Esophagus muscularis mucosa (tissue), 4 donors: Measurements from ENCODE around the gene THUMPD3. TPM values are rescaled to one million over a fixed set of nuclear protein-coding genes. Genes with fewer than 3 reads are reported as not detected.

Experiments
- DNase-seq: peaks from one replicate; pipeline ENCODE4 v3.0.0-alpha.2; 2017; ENCODE audit errors: extremely low spot score
- H3K27ac ChIP-seq, 4 donors: fragments of 200-600 bp; sonication (generic); replicated peaks in 1 of 4; 1 replicate in 3 of 4; 2 replicates in 1 of 4; pipeline ENCODE4 v1.5.1; 2016 to 2019; ENCODE audit warnings: mild to moderate bottlenecking in 1 of 4
- H3K27me3 ChIP-seq, 4 donors: fragments of 200-600 bp; sonication (generic); one replicate each; pipeline versions ENCODE4 v1.5.1 to v1.6.0; 2016 to 2019
- H3K36me3 ChIP-seq, 4 donors: fragments of 200-600 bp; sonication (generic); one replicate each; pipeline ENCODE4 v1.5.1; 2016 to 2019
- H3K4me1 ChIP-seq, 4 donors: fragments of 200-600 bp; sonication (generic); one replicate each; pipeline ENCODE4 v1.5.1; 2016 to 2019
- H3K4me3 ChIP-seq, 4 donors: fragments of 200-600 bp; sonication (generic); 1 replicate in 2 of 4; 2 replicates in 2 of 4; pipeline ENCODE4 v1.5.1; 2016 to 2019; ENCODE audit warnings: mild to moderate bottlenecking in 4 of 4, moderate library complexity in 1 of 4
- H3K9me3 ChIP-seq, 4 donors: fragments of 200-600 bp; sonication (generic); 1 replicate in 3 of 4; 2 replicates in 1 of 4; pipeline ENCODE4 v1.5.1; 2016 to 2019
- EP300 ChIP-seq: sonication (generic); formaldehyde crosslinking; IDR thresholded peaks from one replicate; pipeline ENCODE4 v1.6.1; 2017; ENCODE audit warnings: antibody characterized with exemption
- POLR2A ChIP-seq: fragments of 450-650 bp; IDR thresholded peaks from one replicate; pipeline ENCODE4 v1.6.1; 2017; ENCODE audit warnings: antibody characterized with exemption, moderate library complexity, mild to moderate bottlenecking, low read depth
- POLR2AphosphoS5 ChIP-seq, 2 donors: sonication (generic); formaldehyde crosslinking; IDR thresholded peaks; one replicate each; pipeline ENCODE4 v1.6.1; 2017; ENCODE audit warnings: antibody characterized with exemption in 2 of 2
- WGBS: methylation state at CpG from one replicate; pipeline ENCODE4 v1.1.5; 2018; 5-methylcytosine and 5-hydroxymethylcytosine counted together
- intact Hi-C: fragments of 100-400 bp; cut with DNase I; formaldehyde crosslinking; loops from one replicate; pipeline ENCODE4 v1.15.1; 2023
- total RNA-seq, 4 donors: library from RNA; depleted of rRNA; stranded (reverse); fragments of >200 nt; gene quantifications; one replicate each; pipeline versions ENCODE4 v1.1.0 to v1.2.1, GENCODE V29; 2016
- TF ChIP-seq, protein P1 (sequence below), 3 experiments: fragments of 200-600 bp in 2 of 3; fragments of 450-650 bp in 1 of 3; sonication (generic) in 2 of 3; IDR thresholded peaks; one replicate each; pipeline ENCODE4 v1.5.1; 2017 to 2019; ENCODE audit warnings: antibody characterized with exemption in 3 of 3, mild to moderate bottlenecking in 2 of 3, moderate library complexity in 1 of 3

THUMPD3 gene
- total RNA-seq, 4 donors from 2014 or later, result 23.8 to 37.4 (median 26.1) TPM

GRCh38 chr3:9390265-9390888 is 27.5 kb downstream of the THUMPD3 start:
- Histone ChIP-seq H3K36me3 (peaks cover 46 to 87% (median 69%) of the 10 kb centered on the region in 4 donors), H3K9me3 (no peaks in the 10 kb centered on the region), H3K27me3 (no peaks in the 10 kb centered on the region), H3K4me1 (peaks cover 29 to 51% (median 47%) of the 10 kb centered on the region in 4 donors), H3K4me3 (no peak overlapping the region), H3K27ac (peak overlapping the region in 1 of 4 donors; percentile 10)
- TF ChIP-seq POLR2AphosphoS5 (IDR thresholded peaks at IDR 0.05) (no peak), POLR2A (no peak)
- TF ChIP-seq, protein P1, sequence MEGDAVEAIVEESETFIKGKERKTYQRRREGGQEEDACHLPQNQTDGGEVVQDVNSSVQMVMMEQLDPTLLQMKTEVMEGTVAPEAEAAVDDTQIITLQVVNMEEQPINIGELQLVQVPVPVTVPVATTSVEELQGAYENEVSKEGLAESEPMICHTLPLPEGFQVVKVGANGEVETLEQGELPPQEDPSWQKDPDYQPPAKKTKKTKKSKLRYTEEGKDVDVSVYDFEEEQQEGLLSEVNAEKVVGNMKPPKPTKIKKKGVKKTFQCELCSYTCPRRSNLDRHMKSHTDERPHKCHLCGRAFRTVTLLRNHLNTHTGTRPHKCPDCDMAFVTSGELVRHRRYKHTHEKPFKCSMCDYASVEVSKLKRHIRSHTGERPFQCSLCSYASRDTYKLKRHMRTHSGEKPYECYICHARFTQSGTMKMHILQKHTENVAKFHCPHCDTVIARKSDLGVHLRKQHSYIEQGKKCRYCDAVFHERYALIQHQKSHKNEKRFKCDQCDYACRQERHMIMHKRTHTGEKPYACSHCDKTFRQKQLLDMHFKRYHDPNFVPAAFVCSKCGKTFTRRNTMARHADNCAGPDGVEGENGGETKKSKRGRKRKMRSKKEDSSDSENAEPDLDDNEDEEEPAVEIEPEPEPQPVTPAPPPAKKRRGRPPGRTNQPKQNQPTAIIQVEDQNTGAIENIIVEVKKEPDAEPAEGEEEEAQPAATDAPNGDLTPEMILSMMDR (IDR thresholded peaks at IDR 0.05), result no peak
- intact Hi-C loops, result loop anchor here (5.0 kb wide), 1 partner anchor 37 kb away; no protein-coding TSS in a partner anchor
- WGBS, result 82% methylated on average over 5 of the region's 5 CpGs
- DNase-seq, result no peak

GRCh38 chr3:9392041-9392440 is 29.2 kb downstream of the THUMPD3 start:
- Histone ChIP-seq H3K27me3 (no peaks in the 10 kb centered on the region), H3K4me3 (no peak overlapping the region), H3K27ac (peak overlapping the region in 2 of 4 donors; percentile 43 to 99), H3K4me1 (peaks cover 32 to 56% (median 53%) of the 10 kb centered on the region in 4 donors), H3K36me3 (peaks cover 39 to 70% (median 54%) of the 10 kb centered on the region in 4 donors), H3K9me3 (no peaks in the 10 kb centered on the region)
- DNase-seq, result no peak
- TF ChIP-seq EP300 (no peak), POLR2A (no peak), POLR2AphosphoS5 (IDR thresholded peaks at IDR 0.05) (no peak)
- TF ChIP-seq, protein P1 (IDR thresholded peaks at IDR 0.05), result no peak
- intact Hi-C loops, result loop anchor here (5.0 kb wide), 1 partner anchor 35 kb away; no protein-coding TSS in a partner anchor
- WGBS, result 32% methylated on average over 1 of the region's 1 CpG

DNA sequence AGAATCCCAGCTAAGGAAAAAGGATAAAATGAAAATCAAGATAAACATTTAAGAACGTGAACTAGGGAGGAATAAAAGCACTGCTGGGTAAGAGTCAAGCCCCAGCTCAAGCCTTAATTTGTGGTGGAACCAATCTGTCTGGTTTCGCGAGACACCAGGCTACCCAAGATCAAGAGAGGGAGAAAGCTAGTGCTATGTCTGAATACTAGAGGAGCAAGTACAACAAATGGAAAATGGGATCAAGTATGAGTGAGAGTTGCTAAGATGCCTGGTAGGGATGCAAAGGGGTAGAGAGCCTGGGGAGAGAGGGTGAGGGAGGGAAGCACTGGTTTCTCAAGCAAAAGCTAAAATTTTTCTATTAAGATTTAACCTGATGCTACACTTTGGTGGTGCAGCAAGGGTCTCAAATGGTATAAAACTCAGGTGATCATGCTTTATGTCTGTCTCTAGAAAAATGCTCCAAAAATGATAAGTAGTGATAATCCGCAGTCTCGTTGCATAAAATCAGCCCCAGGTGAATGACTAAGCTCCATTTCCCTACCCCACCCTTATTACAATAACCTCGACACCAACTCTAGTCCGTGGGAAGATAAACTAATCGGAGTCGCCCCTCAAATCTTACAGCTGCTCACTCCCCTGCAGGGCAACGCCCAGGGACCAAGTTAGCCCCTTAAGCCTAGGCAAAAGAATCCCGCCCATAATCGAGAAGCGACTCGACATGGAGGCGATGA is 32.9 kb downstream of the THUMPD3 start:
- 6% methylated on average over 15 of the region's 15 CpGs for WGBS
- Histone ChIP-seq H3K27me3 (no peaks in the 10 kb centered on the region), H3K4me1 (peaks cover 48 to 73% (median 71%) of the 10 kb centered on the region in 4 donors), H3K4me3 (peak overlapping the region; percentile 86 to 92 (median 90)), H3K9me3 (no peaks in the 10 kb centered on the region), H3K36me3 (peaks cover 9 to 33% (median 18%) of the 10 kb centered on the region in 4 donors), H3K27ac (peak overlapping the region; percentile 98 to 100 (median 99))
- intact Hi-C loops, result no loop called here
- TF ChIP-seq, protein P1 (IDR thresholded peaks at IDR 0.05), result no peak
- TF ChIP-seq EP300 (no peak), POLR2AphosphoS5 (IDR thresholded peaks at IDR 0.05) (no peak), POLR2A (no peak)
- DNase-seq, result no peak

GRCh38 chr3:9396301-9396631 is 33.4 kb downstream of the THUMPD3 start:
- H3K4me1 ChIP-seq, result peaks cover 51 to 75% (median 71%) of the 10 kb centered on the region in 4 donors
- DNase-seq, result peak; percentile 97

More at GRCh38 chr3:9396301-9396631, 33.4 kb downstream of the THUMPD3 start:
- WGBS, result 0% methylated on average over 5 of the region's 25 CpGs
- intact Hi-C loops, result no loop called here
- peak; percentile 68 to 81 for TF ChIP-seq POLR2AphosphoS5 (IDR thresholded peaks at IDR 0.05)
- TF ChIP-seq EP300, result no peak
- peak; percentile 19 for TF ChIP-seq POLR2A
- TF ChIP-seq, protein P1 (IDR thresholded peaks at IDR 0.05), result peak in 1 of 3 experiments; percentile 6
- Histone ChIP-seq H3K4me3 (peak overlapping the region; percentile 86 to 92 (median 90)), H3K27me3 (no peaks in the 10 kb centered on the region), H3K36me3 (peaks cover 4 to 28% (median 13%) of the 10 kb centered on the region in 4 donors), H3K27ac (peak overlapping the region; percentile 98 to 100 (median 99)), H3K9me3 (no peaks in the 10 kb centered on the region)
